HepG2 (cell line): Measurements from ENCODE around the gene DUSP9. TPM values are rescaled to one million over a fixed set of nuclear protein-coding genes. Genes with fewer than 3 reads are reported as not detected.
A peak's percentile ranks its signal among the peaks of the same experiment; 100 is the strongest.

ENCODE experiments used
- FOSL2 ChIP-seq: sonication (generic); formaldehyde crosslinking; IDR thresholded peaks from 2 replicates; pipeline ENCODE4 v1.4.0; 2020; ENCODE audit warnings: missing genetic modification reagents
- KDM6A ChIP-seq: IDR thresholded peaks from 2 replicates; pipeline ENCODE4 v1.6.1; 2016; ENCODE audit warnings: low read depth
- MAZ ChIP-seq, 2 experiments: sonication (generic) in 1 of 2; formaldehyde crosslinking in 1 of 2; IDR thresholded peaks; 2 replicates each; pipeline versions ENCODE4 v1.5.0 to v1.6.1; 2012 to 2020; ENCODE audit warnings: low read depth in 2 of 2, mild to moderate bottlenecking in 2 of 2, borderline replicate concordance in 1 of 2, improper control_type of control experiment in 1 of 2, low read length in 1 of 2, missing genetic modification reagents in 1 of 2, moderate library complexity in 1 of 2
- MED8 ChIP-seq: sonication (generic); formaldehyde crosslinking; IDR thresholded peaks from 2 replicates; pipeline ENCODE4 v1.8.1; 2023; ENCODE audit warnings: mild to moderate bottlenecking, missing genetic modification reagents; ENCODE audit not compliant: insufficient replicate concordance
- MIXL1 ChIP-seq: IDR thresholded peaks from 2 replicates; pipeline ENCODE4 v1.6.1; 2016
- MNT ChIP-seq: fragments of 450-650 bp; IDR thresholded peaks from 2 replicates; pipeline ENCODE4 v1.6.1; 2016
- POLR2G ChIP-seq: fragments of 200-400 bp; formaldehyde crosslinking; IDR thresholded peaks from 2 replicates; pipeline ENCODE4 v1.6.1; 2018; ENCODE audit warnings: mild to moderate bottlenecking, low read depth, low read length, moderate library complexity
- RBAK ChIP-seq: sonication (generic); formaldehyde crosslinking; IDR thresholded peaks from 2 replicates; pipeline ENCODE4 v1.5.1; 2020; ENCODE audit warnings: mild to moderate bottlenecking, missing genetic modification reagents
- TGIF2 ChIP-seq: IDR thresholded peaks from 2 replicates; pipeline ENCODE4 v1.6.1; 2016; ENCODE audit warnings: control low read depth, missing compliant biosample characterization
- ZMYM3 ChIP-seq: sonication (generic); formaldehyde crosslinking; IDR thresholded peaks from 2 replicates; pipeline ENCODE4 v1.5.1; 2020; ENCODE audit warnings: mild to moderate bottlenecking, missing genetic modification reagents
- ZNF3 ChIP-seq: IDR thresholded peaks from 2 replicates; pipeline ENCODE4 v1.7.0; 2017; ENCODE audit warnings: inconsistent platforms
- ZNF34 ChIP-seq: sonication (generic); formaldehyde crosslinking; IDR thresholded peaks from 2 replicates; pipeline ENCODE4 v1.4.0; 2020; ENCODE audit warnings: mild to moderate bottlenecking, missing genetic modification reagents, borderline replicate concordance
- ZNF570 ChIP-seq: sonication (generic); formaldehyde crosslinking; IDR thresholded peaks from 2 replicates; pipeline ENCODE4 v1.4.0; 2020; ENCODE audit warnings: mild to moderate bottlenecking, missing genetic modification reagents, borderline replicate concordance
- ZNF646 ChIP-seq: sonication (generic); formaldehyde crosslinking; IDR thresholded peaks from 2 replicates; pipeline ENCODE4 v1.9.0; 2021; ENCODE audit warnings: mild to moderate bottlenecking, missing genetic modification reagents
- ZNF687 ChIP-seq: sonication (generic); formaldehyde crosslinking; IDR thresholded peaks from 2 replicates; pipeline ENCODE4 v1.5.1; 2020; ENCODE audit warnings: mild to moderate bottlenecking, missing genetic modification reagents, moderate library complexity
- ZSCAN5A ChIP-seq: sonication (generic); formaldehyde crosslinking; IDR thresholded peaks from 2 replicates; pipeline ENCODE4 v1.8.0; 2022; ENCODE audit warnings: mild to moderate bottlenecking, missing genetic modification reagents, borderline replicate concordance
- polyA plus RNA-seq, 8 experiments: library from polyadenylated mRNA; depleted of rRNA in 3 of 8; stranded (reverse) in 7 of 8; unstranded in 1 of 8; fragments of >200 nt; fragmentation: Illumina TruSeq in 4 of 8; extraction: Trizol in 4 of 8; gene quantifications; 2 replicates each; pipeline versions ENCODE4 v1.2.1 to v1.2.3, GENCODE V29; 2011 to 2016; ENCODE audit warnings: low read depth in 4 of 8, missing spikeins in 1 of 8, mixed read lengths in 1 of 8; ENCODE audit not compliant: insufficient read depth in 1 of 8
- total RNA-seq, 5 experiments: library from RNA; depleted of rRNA; stranded (reverse); fragments of >200 nt; fragmentation: Illumina TruSeq; extraction: Trizol; gene quantifications; 2 replicates each; pipeline ENCODE4 v1.2.3, GENCODE V29; 2016; ENCODE audit warnings: low read depth in 1 of 5

Gene DUSP9
- total and polyA plus RNA-seq, 2 of the 13 experiments (the other 11 are each of a cell fraction or from before 2014, with no cell fraction given), result 235 to 435 TPM

- TF ChIP-seq MED8 (CRISPR knock-in tag) (peak; percentile 41), ZNF3 (no peak), POLR2G (no peak), MNT (no peak), KDM6A (CRISPR knock-in tag) (no peak), ZMYM3 (CRISPR knock-in tag) (no peak; the same call in 1 of the 2 replicates), FOSL2 (no peak), ZNF646 (no peak), MAZ (IDR thresholded peaks at IDR 0.05; ENCODE audit: borderline replicate concordance, low read depth, low read length) (no peak), MAZ (CRISPR knock-in tag; IDR thresholded peaks at IDR 0.05; ENCODE audit: low read depth) (no peak), TGIF2 (CRISPR knock-in tag) (no peak), ZNF687 (CRISPR knock-in tag) (peak; percentile 43; the same call in 1 of the 2 replicates), ZNF570 (CRISPR knock-in tag) (no peak), RBAK (CRISPR knock-in tag) (no peak), ZNF34 (CRISPR knock-in tag) (no peak; the same call in 1 of the 2 replicates), ZSCAN5A (CRISPR knock-in tag) (no peak), MIXL1 (CRISPR knock-in tag) (no peak)
Observed at GRCh38 chrX:153645921-153646488, 998 bp upstream of the DUSP9 start (continued).
